ENCODE measurements around the gene NACA.
A peak's percentile ranks its signal among the peaks of the same experiment; 100 is the strongest.

Gene NACA

DNA sequence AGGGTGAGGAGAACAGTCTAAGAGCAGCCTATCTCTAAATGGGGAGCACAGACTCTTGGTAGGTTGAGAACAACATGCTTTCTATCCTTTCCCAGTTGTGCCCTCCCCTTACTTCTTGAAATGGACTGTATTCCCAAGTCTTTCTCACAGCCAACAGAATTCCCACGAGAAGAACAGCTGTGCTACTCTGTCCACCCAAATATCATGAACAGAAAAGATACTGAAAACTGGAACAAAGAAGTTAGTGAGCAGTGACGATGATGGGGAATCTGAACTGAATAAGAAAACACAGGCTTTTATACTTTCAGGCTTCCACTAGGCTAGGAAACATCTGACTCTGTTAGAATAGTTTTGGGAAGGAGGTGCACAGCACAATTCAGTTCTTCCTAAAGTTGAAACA lies 3.4 kb downstream of the NACA start:
- H3K23ac ChIP-seq (ENCODE audit: low read length) = no peak overlapping the region
- H3K18ac ChIP-seq (ENCODE audit: low read length) = no peak overlapping the region
- H2BK120ac ChIP-seq (ENCODE audit: insufficient read depth, low read length, poor library complexity) = no peak overlapping the region
- peaks cover 14% of the 10 kb centered on the region for H3K79me1 ChIP-seq (ENCODE audit: low read length)
- peak overlapping the region; percentile 76 for H3K4ac ChIP-seq (ENCODE audit: low read depth, low read length)
- no peak for DNase-seq
- H4K91ac ChIP-seq (ENCODE audit: low read depth, low read length) = no peak overlapping the region
- H3K36me3 ChIP-seq (ENCODE audit: control insufficient read depth in 1 of 2, insufficient read depth in 2 of 2, low read length in 2 of 2) = peaks cover 26 to 39% of the 10 kb centered on the region in 2 experiments
- no peak overlapping the region for H2AFZ ChIP-seq (ENCODE audit: insufficient read depth, low read length, poor library complexity)
- no peak overlapping the region for H2BK12ac ChIP-seq (ENCODE audit: low read length)
- no peaks in the 10 kb centered on the region for H3K27me3 ChIP-seq (ENCODE audit: insufficient read depth, low read length)
- no peak overlapping the region for H3K14ac ChIP-seq (ENCODE audit: low read length)
- peaks cover 30% of the 10 kb centered on the region for H3K79me2 ChIP-seq (ENCODE audit: control insufficient read depth, insufficient read depth, low read length, poor library complexity)
- H3K9ac ChIP-seq (ENCODE audit: low read length) = no peak overlapping the region
- WGBS (ENCODE audit: extremely low coverage, insufficient coverage, insufficient read length) = no CpG with 5 or more reads among the region's 2 CpGs
- no peak overlapping the region for H4K8ac ChIP-seq (ENCODE audit: low read depth, low read length)
- H3K4me2 ChIP-seq (ENCODE audit: low read length) = peak overlapping the region; percentile 51
- H3K4me3 ChIP-seq (ENCODE audit: low read depth, low read length) = no peak overlapping the region
- peaks cover 14 to 18% of the 10 kb centered on the region in 2 experiments for H3K4me1 ChIP-seq (ENCODE audit: control insufficient read depth in 1 of 2, insufficient read depth in 2 of 2, low read length in 2 of 2)
- no peak overlapping the region for H2AK5ac ChIP-seq (ENCODE audit: low read length)
- H3K9me3 ChIP-seq (ENCODE audit: insufficient read depth, low read depth, low read length) = no peaks in the 10 kb centered on the region
- H3K27ac ChIP-seq (ENCODE audit: low read depth, low read length) = peak overlapping the region; percentile 85
- peak overlapping the region; percentile 17 for H2BK5ac ChIP-seq (ENCODE audit: low read depth, low read length, poor library complexity)
- no peak overlapping the region for H4K12ac ChIP-seq (ENCODE audit: low read depth, low read length)

DNA sequence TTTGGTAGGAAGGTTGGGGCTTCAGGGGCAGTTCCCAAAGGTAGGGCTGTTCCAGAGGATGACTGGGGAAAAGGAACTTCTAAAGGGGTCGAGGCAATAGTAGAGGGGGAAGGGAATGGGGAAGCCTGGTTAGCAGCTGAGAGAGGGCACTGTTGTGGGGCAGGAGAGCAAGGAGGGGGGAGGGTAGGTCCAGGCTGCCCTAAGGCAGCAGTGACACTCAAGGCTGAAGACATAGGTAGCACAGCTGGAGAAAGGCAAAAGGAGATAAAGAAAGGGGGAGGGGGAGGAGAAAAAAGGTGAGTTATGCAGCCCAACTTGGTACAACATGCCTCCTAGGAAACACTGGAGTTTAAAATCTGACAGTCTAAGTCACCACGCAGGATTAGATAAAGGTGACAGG lies 3.9 kb downstream of the NACA start:
- DNase-seq = peak in 1 of 2 donors; percentile 25
- Histone ChIP-seq H2BK5ac (ENCODE audit: low read depth, low read length, poor library complexity) (peak overlapping the region; percentile 61), H2AK5ac (ENCODE audit: low read length) (no peak overlapping the region), H3K9ac (ENCODE audit: low read length) (no peak overlapping the region), H3K9me3 (ENCODE audit: insufficient read depth, low read depth, low read length) (no peaks in the 10 kb centered on the region), H3K79me1 (ENCODE audit: low read length) (peaks cover 14% of the 10 kb centered on the region), H2AFZ (ENCODE audit: insufficient read depth, low read length, poor library complexity) (peak overlapping the region; percentile 3), H3K23ac (ENCODE audit: low read length) (no peak overlapping the region), H3K18ac (ENCODE audit: low read length) (peak overlapping the region; percentile 64), H4K12ac (ENCODE audit: low read depth, low read length) (no peak overlapping the region), H3K36me3 (ENCODE audit: control insufficient read depth in 1 of 2, insufficient read depth in 2 of 2, low read length in 2 of 2) (peaks cover 31 to 44% of the 10 kb centered on the region in 2 experiments), H3K27ac (ENCODE audit: low read depth, low read length) (peak overlapping the region; percentile 85), H3K4me1 (ENCODE audit: control insufficient read depth in 1 of 2, insufficient read depth in 2 of 2, low read length in 2 of 2) (peaks cover 14 to 18% of the 10 kb centered on the region in 2 experiments), H2BK120ac (ENCODE audit: insufficient read depth, low read length, poor library complexity) (no peak overlapping the region), H4K8ac (ENCODE audit: low read depth, low read length) (peak overlapping the region; percentile 32), H3K4me3 (ENCODE audit: low read depth, low read length) (no peak overlapping the region), H3K27me3 (ENCODE audit: insufficient read depth, low read length) (no peaks in the 10 kb centered on the region), H2BK12ac (ENCODE audit: low read length) (peak overlapping the region; percentile 18), H3K4ac (ENCODE audit: low read depth, low read length) (peak overlapping the region; percentile 98), H3K14ac (ENCODE audit: low read length) (peak overlapping the region; percentile 24), H4K91ac (ENCODE audit: low read depth, low read length) (peak overlapping the region; percentile 39), H3K79me2 (ENCODE audit: control insufficient read depth, insufficient read depth, low read length, poor library complexity) (peaks cover 30% of the 10 kb centered on the region), H3K4me2 (ENCODE audit: low read length) (peak overlapping the region; percentile 51)
- no CpG with 5 or more reads among the region's 2 CpGs for WGBS (ENCODE audit: extremely low coverage, insufficient coverage, insufficient read length)

DNA sequence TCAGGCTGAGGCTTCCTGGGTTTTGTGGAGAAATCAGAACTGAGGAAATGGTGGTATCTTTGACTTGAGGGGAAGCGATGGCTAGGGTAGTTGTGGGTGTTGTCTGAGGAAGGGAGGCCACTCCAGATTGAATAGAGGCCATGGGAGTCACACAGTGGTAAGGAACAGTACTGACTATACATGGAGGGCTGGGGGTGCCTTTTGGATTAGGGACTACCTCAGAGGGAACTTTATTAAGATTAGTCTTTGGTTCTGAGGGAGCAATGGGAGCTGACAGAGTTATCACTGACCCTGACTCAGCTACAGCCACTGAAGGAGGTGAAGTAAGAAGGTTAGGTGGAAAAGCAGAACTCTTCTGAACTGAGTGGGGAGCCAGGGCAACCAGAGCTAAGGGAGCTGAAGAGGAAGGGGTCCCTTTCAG lies 4.4 kb downstream of the NACA start:
- Histone ChIP-seq H2AK5ac (ENCODE audit: low read length) (no peak overlapping the region), H4K12ac (ENCODE audit: low read depth, low read length) (no peak overlapping the region), H2BK120ac (ENCODE audit: insufficient read depth, low read length, poor library complexity) (no peak overlapping the region), H3K4me1 (ENCODE audit: control insufficient read depth in 1 of 2, insufficient read depth in 2 of 2, low read length in 2 of 2) (peaks cover 14 to 21% of the 10 kb centered on the region in 2 experiments), H3K4me2 (ENCODE audit: low read length) (peak overlapping the region; percentile 51), H4K8ac (ENCODE audit: low read depth, low read length) (peak overlapping the region; percentile 32), H3K79me2 (ENCODE audit: control insufficient read depth, insufficient read depth, low read length, poor library complexity) (peaks cover 30% of the 10 kb centered on the region), H3K23ac (ENCODE audit: low read length) (no peak overlapping the region), H3K18ac (ENCODE audit: low read length) (peak overlapping the region; percentile 64), H2BK12ac (ENCODE audit: low read length) (peak overlapping the region; percentile 18), H3K14ac (ENCODE audit: low read length) (peak overlapping the region; percentile 24), H2BK5ac (ENCODE audit: low read depth, low read length, poor library complexity) (peak overlapping the region; percentile 61), H3K79me1 (ENCODE audit: low read length) (peaks cover 14% of the 10 kb centered on the region), H3K9me3 (ENCODE audit: insufficient read depth, low read depth, low read length) (no peaks in the 10 kb centered on the region), H3K27ac (ENCODE audit: low read depth, low read length) (peak overlapping the region; percentile 85), H3K4ac (ENCODE audit: low read depth, low read length) (peak overlapping the region; percentile 98), H3K9ac (ENCODE audit: low read length) (no peak overlapping the region), H3K27me3 (ENCODE audit: insufficient read depth, low read length) (no peaks in the 10 kb centered on the region), H4K91ac (ENCODE audit: low read depth, low read length) (peak overlapping the region; percentile 39), H3K4me3 (ENCODE audit: low read depth, low read length) (no peak overlapping the region), H2AFZ (ENCODE audit: insufficient read depth, low read length, poor library complexity) (peak overlapping the region; percentile 3), H3K36me3 (ENCODE audit: control insufficient read depth in 1 of 2, insufficient read depth in 2 of 2, low read length in 2 of 2) (peaks cover 35 to 49% of the 10 kb centered on the region in 2 experiments)
- peak in 1 of 2 donors; percentile 11 for DNase-seq
- WGBS (ENCODE audit: extremely low coverage, insufficient coverage, insufficient read length) = no CpG with 5 or more reads among the region's 1 CpG

DNA sequence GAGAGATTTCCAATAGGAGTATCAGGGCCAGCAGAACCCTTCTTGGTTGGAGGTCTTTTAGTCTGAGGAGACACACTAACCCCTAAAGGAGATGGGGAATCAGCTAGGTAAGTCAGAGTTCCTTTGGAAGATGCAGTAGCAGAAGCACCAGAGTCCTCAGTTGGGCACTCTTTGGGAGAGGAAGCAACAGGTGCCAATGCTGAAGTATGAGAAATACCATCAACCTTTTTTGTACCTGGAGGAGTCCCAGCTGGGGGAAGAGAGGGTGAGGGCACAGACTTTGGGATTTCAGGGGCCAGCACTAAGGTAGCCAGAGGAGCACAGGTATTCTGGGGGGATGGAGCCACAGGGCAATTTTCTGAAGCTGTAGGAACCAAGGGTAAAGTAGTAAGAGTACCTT lies 6.0 kb downstream of the NACA start:
- Histone ChIP-seq H3K27ac (ENCODE audit: low read depth, low read length) (no peak overlapping the region), H3K9me3 (ENCODE audit: insufficient read depth, low read depth, low read length) (no peaks in the 10 kb centered on the region), H2BK5ac (ENCODE audit: low read depth, low read length, poor library complexity) (no peak overlapping the region), H2AK5ac (ENCODE audit: low read length) (no peak overlapping the region), H3K14ac (ENCODE audit: low read length) (no peak overlapping the region), H3K4ac (ENCODE audit: low read depth, low read length) (peak overlapping the region; percentile 85), H4K12ac (ENCODE audit: low read depth, low read length) (no peak overlapping the region), H4K8ac (ENCODE audit: low read depth, low read length) (no peak overlapping the region), H2AFZ (ENCODE audit: insufficient read depth, low read length, poor library complexity) (no peak overlapping the region), H3K79me2 (ENCODE audit: control insufficient read depth, insufficient read depth, low read length, poor library complexity) (peaks cover 20% of the 10 kb centered on the region), H3K18ac (ENCODE audit: low read length) (no peak overlapping the region), H3K4me2 (ENCODE audit: low read length) (no peak overlapping the region), H2BK120ac (ENCODE audit: insufficient read depth, low read length, poor library complexity) (no peak overlapping the region), H3K36me3 (ENCODE audit: control insufficient read depth in 1 of 2, insufficient read depth in 2 of 2, low read length in 2 of 2) (peaks cover 37 to 60% of the 10 kb centered on the region in 2 experiments), H3K4me1 (ENCODE audit: control insufficient read depth in 1 of 2, insufficient read depth in 2 of 2, low read length in 2 of 2) (peaks cover 14 to 22% of the 10 kb centered on the region in 2 experiments), H3K79me1 (ENCODE audit: low read length) (peaks cover 7% of the 10 kb centered on the region), H4K91ac (ENCODE audit: low read depth, low read length) (no peak overlapping the region), H3K27me3 (ENCODE audit: insufficient read depth, low read length) (no peaks in the 10 kb centered on the region), H3K9ac (ENCODE audit: low read length) (no peak overlapping the region), H3K23ac (ENCODE audit: low read length) (no peak overlapping the region), H2BK12ac (ENCODE audit: low read length) (no peak overlapping the region), H3K4me3 (ENCODE audit: low read depth, low read length) (no peak overlapping the region)
- DNase-seq = no peak
